ENCODE results near the gene KLHL29. TPM values are rescaled to one million over a fixed set of nuclear protein-coding genes. Genes with fewer than 3 reads are reported as not detected.

Gene KLHL29
- total and polyA plus RNA-seq, 2 experiments from 2014 or later: 5.6 to 11.0 TPM

- Histone ChIP-seq H3K27ac (no peak overlapping the region), H3K27me3 (no peaks in the 10 kb centered on the region), H3K4me1 (ENCODE audit: low read depth) (no peaks in the 10 kb centered on the region), H3K4me3 (no peak overlapping the region), H3K36me3 (no peaks in the 10 kb centered on the region), H3K9me3 (ENCODE audit: low read depth) (no peaks in the 10 kb centered on the region)
- no peak for DNase-seq (ENCODE audit: low read depth in 1 of 2, low spot score in 1 of 2)
- TF ChIP-seq CTCF (IDR thresholded peaks at IDR 0.05; ENCODE audit: low read depth, low read length): no peak
Observed at GRCh38 chr2:23541503-23542229, 156.7 kb downstream of the KLHL29 start.

GRCh38 chr2:23542230-23542789 is 157.3 kb downstream of the KLHL29 start:
- no peaks in the 10 kb centered on the region for H3K9me3 ChIP-seq (ENCODE audit: low read depth)
- H3K36me3 ChIP-seq: no peaks in the 10 kb centered on the region
- TF ChIP-seq CTCF (IDR thresholded peaks at IDR 0.05; ENCODE audit: low read depth, low read length): no peak
- H3K27ac ChIP-seq: no peak overlapping the region
- no peak for DNase-seq (ENCODE audit: low read depth in 1 of 2, low spot score in 1 of 2)
- no peaks in the 10 kb centered on the region for H3K27me3 ChIP-seq
- H3K4me1 ChIP-seq (ENCODE audit: low read depth): no peaks in the 10 kb centered on the region
- H3K4me3 ChIP-seq: no peak overlapping the region

- H3K9me3 ChIP-seq (ENCODE audit: low read depth): no peaks in the 10 kb centered on the region
- H3K27me3 ChIP-seq: no peaks in the 10 kb centered on the region
- no peak overlapping the region for H3K4me3 ChIP-seq
- TF ChIP-seq CTCF (IDR thresholded peaks at IDR 0.05; ENCODE audit: low read depth, low read length): no peak
- DNase-seq (ENCODE audit: low read depth in 1 of 2, low spot score in 1 of 2): no peak
- no peak overlapping the region for H3K27ac ChIP-seq
- H3K4me1 ChIP-seq (ENCODE audit: low read depth): no peaks in the 10 kb centered on the region
- H3K36me3 ChIP-seq: no peaks in the 10 kb centered on the region
Observed at GRCh38 chr2:23543302-23543701, 158.3 kb downstream of the KLHL29 start.

GRCh38 chr2:23543728-23544127 is 158.7 kb downstream of the KLHL29 start:
- Histone ChIP-seq H3K36me3 (no peaks in the 10 kb centered on the region), H3K4me1 (ENCODE audit: low read depth) (no peaks in the 10 kb centered on the region), H3K9me3 (ENCODE audit: low read depth) (no peaks in the 10 kb centered on the region), H3K4me3 (no peak overlapping the region), H3K27me3 (no peaks in the 10 kb centered on the region), H3K27ac (no peak overlapping the region)
- TF ChIP-seq CTCF (IDR thresholded peaks at IDR 0.05; ENCODE audit: low read depth, low read length): no peak
- DNase-seq (ENCODE audit: low read depth in 1 of 2, low spot score in 1 of 2): no peak

GRCh38 chr2:23544589-23545295 is 159.8 kb downstream of the KLHL29 start:
- Histone ChIP-seq H3K4me3 (no peak overlapping the region), H3K4me1 (ENCODE audit: low read depth) (peaks cover 7% of the 10 kb centered on the region), H3K27ac (no peak overlapping the region), H3K9me3 (ENCODE audit: low read depth) (no peaks in the 10 kb centered on the region), H3K27me3 (no peaks in the 10 kb centered on the region), H3K36me3 (no peaks in the 10 kb centered on the region)
- TF ChIP-seq CTCF (IDR thresholded peaks at IDR 0.05; ENCODE audit: low read depth, low read length): no peak
- no peak for DNase-seq (ENCODE audit: low read depth in 1 of 2, low spot score in 1 of 2)
